NK-92 (cell line): ENCODE results near the gene TGOLN2.
"Not testable (repeated sequence)": the region's sequence is repeated elsewhere in the genome, so short reads cannot be mapped to it uniquely, and the experiment has no call there.

Experiments used
- DNase-seq: peaks from one replicate; lab custom pipeline; 2025; ENCODE audit not compliant: unreplicated experiment; lab: John Stamatoyannopoulos, UW

TGOLN2 gene

GRCh38 chr2:85327822-85328617 lies at the start of gene TGOLN2:
TGOLN2 (minus strand) TSS chr2:85327989; CDS start chr2:85327962, 27 bp downstream.
- DNase-seq: peak; percentile 62

GRCh38 chr2:85377083-85377482 lies 49.3 kb upstream of the TGOLN2 start:
- DNase-seq: no peak

- no peak for DNase-seq
These were observed 48.7 kb upstream of the TGOLN2 start for GRCh38 chr2:85376291-85377065.

- no peak for DNase-seq
These were observed 43.3 kb upstream of the TGOLN2 start for GRCh38 chr2:85371045-85371444.

- DNase-seq: no peak
These were observed 41.7 kb upstream of the TGOLN2 start for GRCh38 chr2:85369500-85369899.

GRCh38 chr2:85368921-85369320 lies 41.1 kb upstream of the TGOLN2 start:
- no peak for DNase-seq

GRCh38 chr2:85367180-85367579 lies 39.4 kb upstream of the TGOLN2 start:
- no peak for DNase-seq

- DNase-seq: not testable (repeated sequence)
These were observed 35.0 kb upstream of the TGOLN2 start for GRCh38 chr2:85362653-85363387.

- no peak for DNase-seq
These were observed 29.9 kb upstream of the TGOLN2 start for GRCh38 chr2:85357736-85358135.

- DNase-seq: no peak
These were observed 28.4 kb upstream of the TGOLN2 start for GRCh38 chr2:85356186-85356585.

GRCh38 chr2:85355521-85355920 lies 27.7 kb upstream of the TGOLN2 start:
- no peak for DNase-seq

GRCh38 chr2:85355073-85355410 lies 27.3 kb upstream of the TGOLN2 start:
- DNase-seq: no peak

GRCh38 chr2:85354286-85355072 lies 26.7 kb upstream of the TGOLN2 start, which contains the start of the genes ELMOD3 and RETSAT:
ELMOD3 (plus strand) TSS chr2:85354769; CDS start chr2:85357199, 2,430 bp downstream.
RETSAT (minus strand) TSS chr2:85354528; CDS start chr2:85354507, 21 bp downstream.
- DNase-seq: peak; percentile 88

GRCh38 chr2:85353876-85354285 lies 26.1 kb upstream of the TGOLN2 start:
- DNase-seq: no peak

- no peak for DNase-seq
These were observed 19.8 kb upstream of the TGOLN2 start for GRCh38 chr2:85347599-85347998.

GRCh38 chr2:85344356-85344954 lies 16.7 kb upstream of the TGOLN2 start:
- DNase-seq: no peak

- DNase-seq: not testable (repeated sequence)
These were observed 15.6 kb upstream of the TGOLN2 start for GRCh38 chr2:85343207-85343895.

- no peak for DNase-seq
These were observed 14.4 kb upstream of the TGOLN2 start for GRCh38 chr2:85342156-85342555.

- DNase-seq: no peak
These were observed 13.7 kb upstream of the TGOLN2 start for GRCh38 chr2:85341269-85342029.
